ENCODE data around the gene RFC2.

DNA sequence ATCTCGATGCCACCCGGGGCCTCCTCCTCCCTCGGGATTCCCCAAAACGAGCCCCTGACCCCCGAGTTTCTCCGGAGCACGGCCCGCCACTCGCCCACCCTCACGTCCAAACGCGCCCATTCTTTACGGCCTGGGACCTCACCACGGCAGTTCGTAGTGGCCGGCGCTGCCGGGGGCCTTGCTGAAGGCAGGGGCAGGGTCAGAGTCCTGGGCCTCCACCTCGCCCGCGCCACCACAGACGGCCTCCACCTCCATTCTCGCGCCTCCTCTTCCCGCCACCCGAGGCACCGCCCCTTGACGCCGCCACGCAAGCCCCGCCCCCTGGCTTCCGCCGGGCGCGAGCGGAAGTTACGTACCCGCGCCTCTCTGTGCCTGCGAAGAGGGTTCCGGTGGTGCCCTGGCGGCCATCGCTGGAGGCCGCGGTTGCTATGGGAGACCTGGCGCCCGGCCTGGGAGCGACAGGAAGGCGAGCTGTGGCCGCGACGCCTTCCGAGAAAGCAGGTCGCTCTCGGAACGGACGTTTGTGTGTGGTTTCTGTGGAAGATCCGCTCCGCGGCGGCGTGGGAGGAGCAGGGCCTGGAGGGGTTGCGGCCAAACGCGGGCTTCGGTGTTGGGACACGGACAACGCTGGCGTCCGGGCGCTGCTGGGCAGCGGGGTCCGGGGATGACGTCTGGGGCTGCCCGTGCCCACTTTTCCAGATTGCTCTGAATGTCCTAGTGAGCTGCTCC is at the start of gene RFC2:
- TF ChIP-seq, protein P1, sequence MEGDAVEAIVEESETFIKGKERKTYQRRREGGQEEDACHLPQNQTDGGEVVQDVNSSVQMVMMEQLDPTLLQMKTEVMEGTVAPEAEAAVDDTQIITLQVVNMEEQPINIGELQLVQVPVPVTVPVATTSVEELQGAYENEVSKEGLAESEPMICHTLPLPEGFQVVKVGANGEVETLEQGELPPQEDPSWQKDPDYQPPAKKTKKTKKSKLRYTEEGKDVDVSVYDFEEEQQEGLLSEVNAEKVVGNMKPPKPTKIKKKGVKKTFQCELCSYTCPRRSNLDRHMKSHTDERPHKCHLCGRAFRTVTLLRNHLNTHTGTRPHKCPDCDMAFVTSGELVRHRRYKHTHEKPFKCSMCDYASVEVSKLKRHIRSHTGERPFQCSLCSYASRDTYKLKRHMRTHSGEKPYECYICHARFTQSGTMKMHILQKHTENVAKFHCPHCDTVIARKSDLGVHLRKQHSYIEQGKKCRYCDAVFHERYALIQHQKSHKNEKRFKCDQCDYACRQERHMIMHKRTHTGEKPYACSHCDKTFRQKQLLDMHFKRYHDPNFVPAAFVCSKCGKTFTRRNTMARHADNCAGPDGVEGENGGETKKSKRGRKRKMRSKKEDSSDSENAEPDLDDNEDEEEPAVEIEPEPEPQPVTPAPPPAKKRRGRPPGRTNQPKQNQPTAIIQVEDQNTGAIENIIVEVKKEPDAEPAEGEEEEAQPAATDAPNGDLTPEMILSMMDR (conservative IDR thresholded peaks at IDR 0.05; ENCODE audit: low read length) = no peak
- TF ChIP-seq EZH2phosphoT487 (IDR thresholded peaks at IDR 0.05; ENCODE audit: borderline replicate concordance, low read depth, low read length) = no peak

Data from OCI-LY7 (cell line).